ENCODE measurements around the gene CENPN.

DNA sequence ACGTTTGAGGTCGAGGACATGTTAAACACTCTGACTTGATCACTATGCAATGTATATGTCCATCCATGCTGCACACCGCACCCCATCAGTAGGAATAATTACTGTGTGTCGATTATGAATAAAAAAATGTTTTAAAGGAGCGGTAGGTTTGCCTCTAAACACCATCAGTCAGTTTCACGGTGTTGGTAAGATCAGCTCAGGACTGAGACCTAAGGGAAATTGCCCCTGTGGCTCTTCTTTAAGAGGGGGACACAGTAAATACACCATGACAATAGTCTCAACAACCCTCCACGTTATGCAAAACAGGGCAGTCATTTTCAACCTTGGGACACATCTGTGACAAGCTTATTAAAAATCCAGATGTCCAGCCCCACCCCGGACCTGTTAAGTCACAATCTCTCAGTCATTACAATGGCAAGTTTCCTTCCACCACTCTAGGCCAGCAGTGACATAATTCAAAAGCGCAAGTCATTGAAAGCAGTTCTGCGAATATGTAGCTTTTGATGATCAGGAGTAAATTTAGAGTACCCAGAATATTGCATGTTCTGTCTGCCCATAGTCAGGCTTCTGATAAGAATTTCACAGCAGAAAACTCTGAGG lies 29.8 kb downstream of the CENPN start:
- TF ChIP-seq, protein P1, sequence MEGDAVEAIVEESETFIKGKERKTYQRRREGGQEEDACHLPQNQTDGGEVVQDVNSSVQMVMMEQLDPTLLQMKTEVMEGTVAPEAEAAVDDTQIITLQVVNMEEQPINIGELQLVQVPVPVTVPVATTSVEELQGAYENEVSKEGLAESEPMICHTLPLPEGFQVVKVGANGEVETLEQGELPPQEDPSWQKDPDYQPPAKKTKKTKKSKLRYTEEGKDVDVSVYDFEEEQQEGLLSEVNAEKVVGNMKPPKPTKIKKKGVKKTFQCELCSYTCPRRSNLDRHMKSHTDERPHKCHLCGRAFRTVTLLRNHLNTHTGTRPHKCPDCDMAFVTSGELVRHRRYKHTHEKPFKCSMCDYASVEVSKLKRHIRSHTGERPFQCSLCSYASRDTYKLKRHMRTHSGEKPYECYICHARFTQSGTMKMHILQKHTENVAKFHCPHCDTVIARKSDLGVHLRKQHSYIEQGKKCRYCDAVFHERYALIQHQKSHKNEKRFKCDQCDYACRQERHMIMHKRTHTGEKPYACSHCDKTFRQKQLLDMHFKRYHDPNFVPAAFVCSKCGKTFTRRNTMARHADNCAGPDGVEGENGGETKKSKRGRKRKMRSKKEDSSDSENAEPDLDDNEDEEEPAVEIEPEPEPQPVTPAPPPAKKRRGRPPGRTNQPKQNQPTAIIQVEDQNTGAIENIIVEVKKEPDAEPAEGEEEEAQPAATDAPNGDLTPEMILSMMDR (IDR thresholded peaks at IDR 0.05) = no peak
- TF ChIP-seq POLR2A (IDR thresholded peaks at IDR 0.05) = no peak
